Measurements from ENCODE around the gene MSI2. TPM values are rescaled to one million over a fixed set of nuclear protein-coding genes. Genes with fewer than 3 reads are reported as not detected.

The MSI2 gene
- total and polyA plus RNA-seq, 4 donors = 9.4 to 64.0 (median 30.4) TPM

GRCh38 chr17:57275071-57275764, 18.9 kb downstream of the MSI2 start:
- no peak for TF ChIP-seq CTCF (IDR thresholded peaks at IDR 0.05; ENCODE audit: control extremely low read depth, extremely low read depth)
- Histone ChIP-seq H3K9me3 (ENCODE audit: control insufficient read depth in 4 of 4, insufficient read depth in 3 of 4, low read length in 3 of 4) (peaks cover 0 to 1% (median 0%) of the 10 kb centered on the region in 4 donors), H3K9ac (ENCODE audit: insufficient read depth in 1 of 2, low read length in 2 of 2) (no peak overlapping the region), H3K4me3 (no peak overlapping the region), H3K36me3 (ENCODE audit: control insufficient read depth in 4 of 4, insufficient read depth in 4 of 4, low read length in 4 of 4) (peaks cover 3 to 13% (median 7%) of the 10 kb centered on the region in 4 donors), H3K27me3 (ENCODE audit: control insufficient read depth in 3 of 3, insufficient read depth in 3 of 3, low read length in 2 of 3) (no peaks in the 10 kb centered on the region), H3K27ac (ENCODE audit: low read depth in 1 of 2, low read length in 1 of 2) (no peak overlapping the region), H3K4me1 (ENCODE audit: control insufficient read depth in 5 of 5, insufficient read depth in 5 of 5, low read length in 5 of 5) (peaks cover 3 to 27% (median 9%) of the 10 kb centered on the region in 5 donors)
- ATAC-seq (ENCODE audit: insufficient read depth, low FRiP score) = no peak
- WGBS, 2 donors = 94% methylated on average over 6 of the region's 6 CpGs
- DNase-seq = no peak

- Histone ChIP-seq H3K4me3 (no peak overlapping the region), H3K9ac (ENCODE audit: insufficient read depth in 1 of 2, low read length in 2 of 2) (no peak overlapping the region), H3K27me3 (ENCODE audit: control insufficient read depth in 3 of 3, insufficient read depth in 3 of 3, low read length in 2 of 3) (no peaks in the 10 kb centered on the region), H3K36me3 (ENCODE audit: control insufficient read depth in 4 of 4, insufficient read depth in 4 of 4, low read length in 4 of 4) (peaks cover 3 to 13% (median 7%) of the 10 kb centered on the region in 4 donors), H3K4me1 (ENCODE audit: control insufficient read depth in 5 of 5, insufficient read depth in 5 of 5, low read length in 5 of 5) (peaks cover 3 to 13% (median 9%) of the 10 kb centered on the region in 5 donors), H3K27ac (ENCODE audit: low read depth in 1 of 2, low read length in 1 of 2) (no peak overlapping the region), H3K9me3 (ENCODE audit: control insufficient read depth in 4 of 4, insufficient read depth in 3 of 4, low read length in 3 of 4) (peaks cover 0 to 1% (median 0%) of the 10 kb centered on the region in 4 donors)
- ATAC-seq (ENCODE audit: insufficient read depth, low FRiP score) = no peak
- TF ChIP-seq CTCF (IDR thresholded peaks at IDR 0.05; ENCODE audit: control extremely low read depth, extremely low read depth) = no peak
- no peak for DNase-seq
- WGBS, 2 donors = 73 to 83% methylated on average over 9 of the region's 9 CpGs
These were observed 20.3 kb downstream of the MSI2 start for GRCh38 chr17:57276621-57277020.

DNA sequence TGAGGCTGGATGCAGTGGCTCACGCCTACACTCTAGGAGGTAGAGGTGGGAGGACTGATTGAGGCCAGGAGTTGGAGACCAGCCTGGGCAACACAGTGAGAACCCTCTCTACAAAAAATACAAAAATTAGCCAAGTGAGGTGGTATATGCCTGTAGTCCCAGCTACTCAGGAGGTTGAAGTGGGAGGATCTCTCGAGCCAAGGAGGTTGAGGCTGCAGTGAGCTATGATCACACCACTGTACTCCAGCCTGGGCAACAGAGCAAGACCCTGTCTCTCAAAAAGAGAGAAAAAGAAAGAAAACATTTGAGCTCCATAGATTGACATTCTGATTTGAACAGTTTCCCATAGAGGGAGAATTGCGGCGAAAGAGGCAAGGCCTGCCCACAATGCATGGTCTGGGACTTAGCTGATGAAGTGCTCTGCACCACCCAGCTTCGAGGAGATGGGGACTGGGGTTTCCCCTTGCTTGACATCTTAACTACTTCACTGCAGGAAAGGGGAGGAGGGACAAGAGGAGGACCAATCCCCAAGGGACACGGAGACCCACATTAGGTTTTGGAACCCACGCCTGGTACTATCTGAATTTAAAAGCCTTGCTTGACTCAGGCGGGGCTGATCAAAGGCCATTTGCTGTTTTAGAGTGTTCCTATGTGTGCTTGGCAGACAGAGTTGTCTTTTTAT, 21.7 kb downstream of the MSI2 start:
- ATAC-seq (ENCODE audit: insufficient read depth, low FRiP score) = no peak
- no peak overlapping the region for H3K4me3 ChIP-seq

More for the DNA sequence above, 21.7 kb downstream of the MSI2 start:
- Histone ChIP-seq H3K36me3 (ENCODE audit: control insufficient read depth in 4 of 4, insufficient read depth in 4 of 4, low read length in 4 of 4) (peaks cover 3 to 13% (median 5%) of the 10 kb centered on the region in 4 donors), H3K27me3 (ENCODE audit: control insufficient read depth in 3 of 3, insufficient read depth in 3 of 3, low read length in 2 of 3) (no peaks in the 10 kb centered on the region), H3K27ac (ENCODE audit: low read depth in 1 of 2, low read length in 1 of 2) (no peak overlapping the region), H3K9me3 (ENCODE audit: control insufficient read depth in 4 of 4, insufficient read depth in 3 of 4, low read length in 3 of 4) (peaks cover 0 to 1% (median 0%) of the 10 kb centered on the region in 4 donors), H3K9ac (ENCODE audit: insufficient read depth in 1 of 2, low read length in 2 of 2) (no peak overlapping the region), H3K4me1 (ENCODE audit: control insufficient read depth in 5 of 5, insufficient read depth in 5 of 5, low read length in 5 of 5) (peaks cover 0 to 11% (median 4%) of the 10 kb centered on the region in 5 donors)
- no peak for DNase-seq
- 89 to 90% methylated on average over 8 of the region's 8 CpGs for WGBS, 2 donors
- no peak for TF ChIP-seq CTCF (IDR thresholded peaks at IDR 0.05; ENCODE audit: control extremely low read depth, extremely low read depth)
